Fibroblast of lung (primary cell): Measurements from ENCODE around the gene RPE.

Experiments
- EZH2 ChIP-seq: IDR thresholded peaks from 2 replicates; pipeline ENCODE4 v1.5.1; 2012; ENCODE audit warnings: low read length, control low read depth, mild to moderate bottlenecking; ENCODE audit errors: missing control alignments
- TF ChIP-seq, protein P1 (sequence below), 2 donors: IDR thresholded peaks in 1 of 2; conservative IDR thresholded peaks in 1 of 2; 1 replicate in 1 of 2; 2 replicates in 1 of 2; pipeline ENCODE4 v1.5.1; 2011 to 2012; ENCODE audit warnings: low read length in 2 of 2, control low read depth in 1 of 2, inconsistent platforms in 1 of 2, low read depth in 1 of 2, mild to moderate bottlenecking in 1 of 2

GRCh38 chr2:209993968-209994367, 8.5 kb upstream of the RPE start:
- TF ChIP-seq, protein P1, sequence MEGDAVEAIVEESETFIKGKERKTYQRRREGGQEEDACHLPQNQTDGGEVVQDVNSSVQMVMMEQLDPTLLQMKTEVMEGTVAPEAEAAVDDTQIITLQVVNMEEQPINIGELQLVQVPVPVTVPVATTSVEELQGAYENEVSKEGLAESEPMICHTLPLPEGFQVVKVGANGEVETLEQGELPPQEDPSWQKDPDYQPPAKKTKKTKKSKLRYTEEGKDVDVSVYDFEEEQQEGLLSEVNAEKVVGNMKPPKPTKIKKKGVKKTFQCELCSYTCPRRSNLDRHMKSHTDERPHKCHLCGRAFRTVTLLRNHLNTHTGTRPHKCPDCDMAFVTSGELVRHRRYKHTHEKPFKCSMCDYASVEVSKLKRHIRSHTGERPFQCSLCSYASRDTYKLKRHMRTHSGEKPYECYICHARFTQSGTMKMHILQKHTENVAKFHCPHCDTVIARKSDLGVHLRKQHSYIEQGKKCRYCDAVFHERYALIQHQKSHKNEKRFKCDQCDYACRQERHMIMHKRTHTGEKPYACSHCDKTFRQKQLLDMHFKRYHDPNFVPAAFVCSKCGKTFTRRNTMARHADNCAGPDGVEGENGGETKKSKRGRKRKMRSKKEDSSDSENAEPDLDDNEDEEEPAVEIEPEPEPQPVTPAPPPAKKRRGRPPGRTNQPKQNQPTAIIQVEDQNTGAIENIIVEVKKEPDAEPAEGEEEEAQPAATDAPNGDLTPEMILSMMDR (conservative IDR thresholded peaks at IDR 0.05 in 1 of 2, IDR thresholded peaks at IDR 0.05 in 1 of 2; ENCODE audit: low read depth in 1 of 2, low read length in 2 of 2), result no peak
- TF ChIP-seq EZH2, result no peak
